MM.1S (cell line): ENCODE data around the gene UBE2K.

Experiments used
- CTCF ChIP-seq: fragments of 300-600 bp; sonication (generic); IDR thresholded peaks from 2 replicates; pipeline ENCODE4 v1.5.1; 2016; ENCODE audit warnings: antibody characterized with exemption, low read length, mixed read lengths
- EZH2 ChIP-seq: fragments of 300-600 bp; sonication (generic); optimal IDR thresholded peaks from 2 replicates; pipeline ENCODE3; 2017; ENCODE audit warnings: low read depth, mild to moderate bottlenecking, antibody characterized with exemption, low read length, mixed read lengths
- EZH2phosphoT487 ChIP-seq: fragments of 300-600 bp; sonication (generic); IDR thresholded peaks from 2 replicates; pipeline ENCODE4 v1.6.1; 2018; ENCODE audit warnings: antibody characterized with exemption, low read length

- TF ChIP-seq EZH2 (no peak), CTCF (no peak), EZH2phosphoT487 (no peak)
Observed at GRCh38 chr4:39718366-39719323, 20.7 kb downstream of the UBE2K start.
